H1 (cell line): ENCODE measurements around the gene RTN4RL2. TPM values are rescaled to one million over a fixed set of nuclear protein-coding genes. Genes with fewer than 3 reads are reported as not detected.

ENCODE experiments used
- BACH1 ChIP-seq: IDR thresholded peaks from 2 replicates; pipeline ENCODE4 v1.6.1; 2012; ENCODE audit warnings: low read length, improper control_type of control experiment
- BCL11A ChIP-seq, 2 experiments: IDR thresholded peaks; one replicate each; pipeline ENCODE4 v1.6.1; 2011; ENCODE audit warnings: low read depth in 2 of 2, low read length in 2 of 2, mild to moderate bottlenecking in 2 of 2
- EGR1 ChIP-seq: IDR thresholded peaks from 2 replicates; pipeline ENCODE4 v1.6.1; 2011; ENCODE audit warnings: low read depth, low read length, borderline replicate concordance
- EP300 ChIP-seq, 2 experiments: IDR thresholded peaks; 1 replicate in 1 of 2; 2 replicates in 1 of 2; pipeline ENCODE4 v1.6.1; 2011 to 2012; ENCODE audit warnings: low read depth in 2 of 2, low read length in 2 of 2, mild to moderate bottlenecking in 2 of 2, borderline replicate concordance in 1 of 2, inconsistent platforms in 1 of 2, moderate library complexity in 1 of 2
- HDAC6 ChIP-seq: IDR thresholded peaks from one replicate; pipeline ENCODE4 v1.7.1; 2012; ENCODE audit warnings: low read depth, mild to moderate bottlenecking, inconsistent platforms, low read length, moderate library complexity
- JUN ChIP-seq: IDR thresholded peaks from 2 replicates; pipeline ENCODE4 v1.6.1; 2011; ENCODE audit warnings: low read depth, mild to moderate bottlenecking, improper control_type of control experiment, low read length
- KDM5A ChIP-seq: fragments of 200-600 bp; IDR thresholded peaks from 2 replicates; pipeline ENCODE4 v1.7.1; 2012; ENCODE audit warnings: mild to moderate bottlenecking, low read length, inconsistent platforms, mixed read lengths
- POLR2A ChIP-seq, 2 experiments: IDR thresholded peaks; 1 replicate in 1 of 2; 2 replicates in 1 of 2; pipeline ENCODE4 v1.6.1; 2011; ENCODE audit warnings: low read depth in 2 of 2, low read length in 2 of 2, mild to moderate bottlenecking in 2 of 2; ENCODE audit errors: control extremely low read depth in 1 of 2
- SIN3A ChIP-seq, 2 experiments: IDR thresholded peaks in 1 of 2; conservative IDR thresholded peaks in 1 of 2; 2 replicates each; pipeline ENCODE4 v1.6.1; 2011 to 2012; ENCODE audit warnings: low read length in 2 of 2, improper control_type of control experiment in 1 of 2, low read depth in 1 of 2, mild to moderate bottlenecking in 1 of 2
- SIX5 ChIP-seq: IDR thresholded peaks from 2 replicates; pipeline ENCODE4 v1.6.1; 2011; ENCODE audit warnings: mild to moderate bottlenecking, low read depth, low read length
- SP1 ChIP-seq: IDR thresholded peaks from 2 replicates; pipeline ENCODE4 v1.6.1; 2011; ENCODE audit warnings: low read depth, low read length
- SP2 ChIP-seq: IDR thresholded peaks from 2 replicates; pipeline ENCODE4 v1.6.1; 2012; ENCODE audit warnings: mild to moderate bottlenecking, low read length, inconsistent platforms
- SP4 ChIP-seq: IDR thresholded peaks from 2 replicates; pipeline ENCODE4 v1.6.1; 2012; ENCODE audit warnings: low read length, inconsistent platforms
- polyA plus RNA-seq, 7 experiments: library from polyadenylated mRNA; depleted of rRNA in 3 of 7; stranded (reverse) in 5 of 7; unstranded in 2 of 7; fragments of >200 nt in 5 of 7; fragments of 200-250 nt in 2 of 7; gene quantifications; 1 replicate in 5 of 7; 2 replicates in 1 of 7; 4 replicates in 1 of 7; pipeline versions ENCODE4 v1.2.1 to v1.2.3, GENCODE V29; 2011 to 2013; ENCODE audit warnings: missing spikeins in 2 of 7, mixed read lengths in 2 of 7
- total RNA-seq: library from RNA; stranded (reverse); fragmentation: NEBNext Ultra II Directional; extraction: Animal tissue kit (Norgen Biotek cat#: 25700); gene quantifications from 2 replicates; pipeline ENCODE4 v1.2.1, GENCODE V29; 2021
- TF ChIP-seq, protein P1 (sequence below): IDR thresholded peaks from 2 replicates; pipeline ENCODE4 v1.6.1; 2012; ENCODE audit warnings: low read length, inconsistent platforms

Gene RTN4RL2
- total and polyA plus RNA-seq, 2 of the 8 experiments (the other 6 are each of a cell fraction or from before 2014, with no cell fraction given), result 11.4 to 23.7 TPM

GRCh38 chr11:57426439-57426928 is 33.8 kb upstream of the RTN4RL2 start (continued):
- no peak for TF ChIP-seq EP300 (IDR thresholded peaks at IDR 0.05; ENCODE audit: borderline replicate concordance in 1 of 2, low read depth in 2 of 2, low read length in 2 of 2)
- TF ChIP-seq SP4, result no peak
- no peak for TF ChIP-seq HDAC6
- TF ChIP-seq BCL11A (IDR thresholded peaks at IDR 0.05; ENCODE audit: low read depth in 2 of 2, low read length in 2 of 2), result no peak
- TF ChIP-seq, protein P1, sequence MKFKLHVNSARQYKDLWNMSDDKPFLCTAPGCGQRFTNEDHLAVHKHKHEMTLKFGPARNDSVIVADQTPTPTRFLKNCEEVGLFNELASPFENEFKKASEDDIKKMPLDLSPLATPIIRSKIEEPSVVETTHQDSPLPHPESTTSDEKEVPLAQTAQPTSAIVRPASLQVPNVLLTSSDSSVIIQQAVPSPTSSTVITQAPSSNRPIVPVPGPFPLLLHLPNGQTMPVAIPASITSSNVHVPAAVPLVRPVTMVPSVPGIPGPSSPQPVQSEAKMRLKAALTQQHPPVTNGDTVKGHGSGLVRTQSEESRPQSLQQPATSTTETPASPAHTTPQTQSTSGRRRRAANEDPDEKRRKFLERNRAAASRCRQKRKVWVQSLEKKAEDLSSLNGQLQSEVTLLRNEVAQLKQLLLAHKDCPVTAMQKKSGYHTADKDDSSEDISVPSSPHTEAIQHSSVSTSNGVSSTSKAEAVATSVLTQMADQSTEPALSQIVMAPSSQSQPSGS, result no peak
- no peak for TF ChIP-seq BACH1
- TF ChIP-seq SIX5, result no peak
- no peak for TF ChIP-seq JUN
- TF ChIP-seq POLR2A (IDR thresholded peaks at IDR 0.05; ENCODE audit: control extremely low read depth in 1 of 2, low read depth in 2 of 2, low read length in 2 of 2), result peak in 1 of 2 experiments; percentile 10; a peak in 1 of 3 replicates
- TF ChIP-seq KDM5A, result no peak
- TF ChIP-seq SP1, result no peak
- 0 out of 4 replicates have a peak, but pooled peaks of 1 of the 2 experiments have one; percentile 9 for TF ChIP-seq SIN3A (conservative IDR thresholded peaks at IDR 0.05 in 1 of 2, IDR thresholded peaks at IDR 0.05 in 1 of 2; ENCODE audit: low read depth in 1 of 2, low read length in 2 of 2)
- TF ChIP-seq SP2, result no peak
- no peak for TF ChIP-seq EGR1
